Psoas muscle (tissue), 8 donors: Measurements from ENCODE around the gene PLXNA4. TPM values are rescaled to one million over a fixed set of nuclear protein-coding genes. Genes with fewer than 3 reads are reported as not detected.

Experiments
- ATAC-seq, 4 donors: fragments of 200-7000 bp; cut with Tn5 transposase; one replicate each; pipeline ENCODE4 v1.9.1; 2020; ENCODE audit warnings: moderate library complexity in 3 of 4, mild to moderate bottlenecking in 2 of 4
- DNase-seq, 2 donors: peaks; one replicate each; pipeline ENCODE4 v3.0.0-alpha.2; 2020
- H3K27ac ChIP-seq: fragments of 200-600 bp; one replicate; pipeline ENCODE4 v1.8.0; 2022
- H3K27me3 ChIP-seq, 3 donors: fragments of 200-600 bp in 1 of 3; one replicate each; pipeline versions ENCODE4 v1.6.1 to v1.8.0; 2013 to 2022; ENCODE audit warnings: low read length in 2 of 3, mild to moderate bottlenecking in 2 of 3, moderate library complexity in 1 of 3; ENCODE audit not compliant: insufficient read depth in 3 of 3
- H3K36me3 ChIP-seq, 2 donors: fragments of 200-600 bp in 1 of 2; one replicate each; pipeline versions ENCODE4 v1.6.1 to v1.8.0; 2013 to 2022; ENCODE audit warnings: low read depth in 1 of 2, mild to moderate bottlenecking in 1 of 2, moderate library complexity in 1 of 2; ENCODE audit not compliant: insufficient read depth in 1 of 2
- H3K4me1 ChIP-seq: fragments of 200-600 bp; one replicate; pipeline ENCODE4 v1.8.0; 2022
- H3K4me3 ChIP-seq: fragments of 200-600 bp; one replicate; pipeline ENCODE4 v1.8.0; 2022; ENCODE audit warnings: mild to moderate bottlenecking
- H3K9me3 ChIP-seq: fragments of 200-600 bp; one replicate; pipeline ENCODE4 v1.8.0; 2022
- CTCF ChIP-seq: fragments of 200-600 bp; IDR thresholded peaks from one replicate; pipeline ENCODE4 v1.8.0; 2022; ENCODE audit warnings: antibody characterized with exemption
- WGBS, 3 donors: extraction: QIAGEN DNeasy Blood & Tissue Kit; methylation state at CpG; one replicate each; pipeline versions ENCODE4 v1.1.6 to v1.1.7; 2013; 5-methylcytosine and 5-hydroxymethylcytosine counted together
- intact Hi-C, 2 donors: fragments of 100-400 bp; cut with DNase I; formaldehyde crosslinking; loops; one replicate each; pipeline versions ENCODE4 v1.11.0 to v1.14.2; 2022
- polyA plus RNA-seq, 3 donors: library from polyadenylated mRNA; stranded (reverse); fragments of 200-250 nt; gene quantifications; one replicate each; pipeline ENCODE4 v1.2.3, GENCODE V29; 2013
- total RNA-seq, 4 donors: library from RNA; stranded (reverse); fragmentation: NEBNext Ultra II Directional in 2 of 4; extraction: Animal tissue kit (Norgen Biotek cat#: 25700) in 2 of 4; gene quantifications; one replicate each; pipeline versions ENCODE4 v1.2.1 to v1.2.4, GENCODE V29; 2021 to 2023
- donor health status: healthy with polysubstance abuse.
- donor health status: DM: no; HTN: no; CAD: no; lungs with moderate emphysema.
- donor health status: Bipolar disorder and iron deficiency.
- donor health status: healthy.
- donor health status: DM: yes; HTN: yes; CAD: no.
- donor health status: DM: no; HTN: no; CAD: no.
- donor health status: DM: no; HTN: no; CAD: no.
- donor health status: DM: yes; HTN: yes; CAD: no.

The PLXNA4 gene
- total and polyA plus RNA-seq, 7 donors, result 0.15 to 2.5 (median 0.88) TPM

- Histone ChIP-seq H3K4me1 (no peaks in the 10 kb centered on the region), H3K4me3 (no peak overlapping the region), H3K27me3 (no peaks in the 10 kb centered on the region), H3K36me3 (no peaks in the 10 kb centered on the region), H3K9me3 (no peaks in the 10 kb centered on the region), H3K27ac (no peak overlapping the region)
- 52 to 67% (median 58%) methylated on average over 7 of the region's 7 CpGs for WGBS, 3 donors
- TF ChIP-seq CTCF, result no peak
- DNase-seq (no peak), ATAC-seq (no peak)
- intact Hi-C loops, result no loop called here
These were observed 119.9 kb downstream of the PLXNA4 start for GRCh38 chr7:132456418-132456817.

- H3K27me3 ChIP-seq, result no peaks in the 10 kb centered on the region
- ATAC-seq (no peak), DNase-seq (no peak)
- H3K4me1 ChIP-seq, result no peaks in the 10 kb centered on the region
- TF ChIP-seq CTCF, result no peak
- no peaks in the 10 kb centered on the region for H3K36me3 ChIP-seq
- intact Hi-C loops, result no loop called here
- H3K27ac ChIP-seq, result no peak overlapping the region
- no peak overlapping the region for H3K4me3 ChIP-seq
- 41 to 49% (median 43%) methylated on average over 9 of the region's 9 CpGs for WGBS, 3 donors
- no peaks in the 10 kb centered on the region for H3K9me3 ChIP-seq
These were observed 120.9 kb downstream of the PLXNA4 start for GRCh38 chr7:132455378-132455777.

GRCh38 chr7:132453826-132454225 lies 122.4 kb downstream of the PLXNA4 start:
- no peak overlapping the region for H3K27ac ChIP-seq
- no peak for ATAC-seq
- H3K4me1 ChIP-seq, result no peaks in the 10 kb centered on the region
- no peaks in the 10 kb centered on the region for H3K9me3 ChIP-seq
- WGBS, 3 donors, result 92 to 96% (median 95%) methylated on average over 3 of the region's 3 CpGs
- no peak for TF ChIP-seq CTCF
- H3K36me3 ChIP-seq, result no peaks in the 10 kb centered on the region
- intact Hi-C loops, result no loop called here
- no peak for DNase-seq
- no peak overlapping the region for H3K4me3 ChIP-seq
- H3K27me3 ChIP-seq, result no peaks in the 10 kb centered on the region

GRCh38 chr7:132451161-132451560 lies 125.1 kb downstream of the PLXNA4 start:
- WGBS, 3 donors, result 87 to 92% (median 89%) methylated on average over 6 of the region's 6 CpGs
- no peak for TF ChIP-seq CTCF
- Histone ChIP-seq H3K27ac (no peak overlapping the region), H3K4me3 (no peak overlapping the region), H3K27me3 (no peaks in the 10 kb centered on the region), H3K9me3 (no peaks in the 10 kb centered on the region), H3K36me3 (no peaks in the 10 kb centered on the region), H3K4me1 (no peaks in the 10 kb centered on the region)
- intact Hi-C loops, result no loop called here
- no peak for DNase-seq
- no peak for ATAC-seq

GRCh38 chr7:132450696-132451095 lies 125.6 kb downstream of the PLXNA4 start:
- no peak overlapping the region for H3K4me3 ChIP-seq
- WGBS, 3 donors, result 83 to 90% (median 85%) methylated on average over 1 of the region's 1 CpG
- ATAC-seq (no peak), DNase-seq (no peak)
- no peak overlapping the region for H3K27ac ChIP-seq
- H3K27me3 ChIP-seq, result no peaks in the 10 kb centered on the region
- no peaks in the 10 kb centered on the region for H3K4me1 ChIP-seq
- no peaks in the 10 kb centered on the region for H3K9me3 ChIP-seq
- no peak for TF ChIP-seq CTCF
- intact Hi-C loops, result no loop called here
- H3K36me3 ChIP-seq, result no peaks in the 10 kb centered on the region
